GM21390 (cell line): Measurements from ENCODE around the gene PTTG1IP.
"Not testable (repeated sequence)": the region's sequence is repeated elsewhere in the genome, so short reads cannot be mapped to it uniquely, and the experiment has no call there.

Experiments used
- ATAC-seq: cut with Tn5 transposase; IDR thresholded peaks from one replicate; pipeline ENCODE4 v1.9.1; 2021; ENCODE audit not compliant: unreplicated experiment

PTTG1IP gene

GRCh38 chr21:44883250-44883649 is 9.8 kb upstream of the PTTG1IP start:
- no peak for ATAC-seq

DNA sequence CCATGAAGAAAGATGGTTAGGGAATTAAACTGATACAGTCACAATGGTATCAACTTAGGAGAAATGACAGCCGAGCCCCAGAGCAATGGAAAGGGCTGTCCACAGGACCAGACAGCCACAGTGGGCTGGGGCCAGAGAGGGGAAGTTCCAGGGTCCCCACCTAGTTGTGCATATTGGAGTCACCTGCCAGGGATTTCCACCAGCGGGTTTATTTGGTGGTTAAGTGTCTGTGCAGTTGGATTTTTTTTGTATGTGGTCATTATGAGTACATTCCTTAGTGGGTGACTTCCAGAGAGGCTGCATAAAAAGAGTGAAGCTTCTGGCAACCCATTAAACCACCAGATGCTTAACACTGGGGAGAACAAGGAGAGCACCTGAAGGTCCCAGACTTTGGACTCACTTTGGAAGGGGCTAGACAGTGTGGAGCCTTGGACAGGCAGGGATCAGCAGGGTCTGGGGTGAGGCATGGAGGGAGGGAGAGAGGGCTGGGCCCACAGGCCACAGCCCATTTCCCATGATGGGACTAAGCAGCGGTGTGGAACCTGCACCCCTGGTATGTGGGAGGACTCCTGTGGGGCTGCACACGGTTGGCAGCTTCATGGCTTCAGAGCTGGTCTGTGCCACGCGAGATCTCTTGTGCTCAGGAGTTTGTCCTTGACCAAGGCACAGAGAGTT is 7.8 kb upstream of the PTTG1IP start:
- ATAC-seq = no peak

- no peak for ATAC-seq
Measured at GRCh38 chr21:44880405-44881197, 7.1 kb upstream of the PTTG1IP start.

- not testable (repeated sequence) for ATAC-seq
Measured at GRCh38 chr21:44879238-44879637, 5.7 kb upstream of the PTTG1IP start.

GRCh38 chr21:44878053-44878982 is 4.8 kb upstream of the PTTG1IP start:
- ATAC-seq = no peak

DNA sequence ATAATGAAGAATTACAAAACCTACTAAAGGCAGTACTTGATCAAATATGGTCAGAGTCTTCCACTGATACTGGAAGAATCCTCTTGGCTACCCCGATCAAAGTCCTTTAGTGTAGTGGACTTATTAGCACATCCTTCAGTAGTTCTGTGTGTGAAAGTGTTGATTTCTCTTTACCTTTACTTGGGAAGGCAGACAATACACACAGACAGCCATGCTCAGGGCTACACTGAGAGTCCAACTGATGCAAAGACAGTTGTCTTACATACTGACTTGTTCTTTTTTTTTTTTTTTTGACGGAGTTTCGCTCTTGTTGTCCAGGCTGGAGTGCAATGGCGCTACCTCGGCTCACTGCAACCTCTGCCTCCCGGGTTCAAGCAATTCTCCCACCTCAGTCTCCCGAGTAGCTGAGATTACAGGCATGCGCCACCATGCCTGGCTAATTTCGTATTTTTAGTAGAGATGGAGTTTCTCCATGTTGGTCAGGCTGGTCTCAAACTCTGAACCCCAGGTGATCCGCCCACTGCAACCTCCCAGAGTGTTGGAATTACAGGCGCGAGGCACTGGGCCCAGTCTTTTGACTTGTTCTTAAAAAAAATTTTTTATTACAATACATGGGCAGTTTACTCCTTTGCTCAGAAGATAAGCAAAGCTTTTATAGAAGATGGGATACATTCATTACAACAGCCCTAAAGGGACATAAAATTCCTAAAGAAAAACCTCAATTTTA is 3.5 kb upstream of the PTTG1IP start:
- no peak for ATAC-seq

DNA sequence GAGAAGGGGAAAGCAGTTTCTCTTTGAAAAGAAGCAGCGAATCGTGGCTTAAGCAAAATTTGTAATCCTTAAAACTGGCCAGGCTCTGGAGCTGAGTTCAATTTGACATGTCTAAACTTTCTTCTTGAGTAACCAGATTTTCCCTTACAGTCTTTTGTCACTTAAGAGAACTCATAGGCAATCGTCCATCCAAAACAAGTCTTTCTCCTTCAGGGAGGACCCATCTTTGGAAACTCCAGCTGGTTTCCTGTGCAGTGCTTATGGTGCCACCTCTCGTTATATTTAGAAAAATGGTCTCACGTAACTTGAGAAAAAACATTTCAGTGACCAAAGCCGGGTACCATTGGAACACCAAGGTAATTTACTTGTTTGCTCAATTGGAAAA is 1.8 kb upstream of the PTTG1IP start:
- ATAC-seq = no peak

- no peak for ATAC-seq
Measured at GRCh38 chr21:44874497-44875315, 1.2 kb upstream of the PTTG1IP start.

GRCh38 chr21:44874240-44874496 is 678 bp upstream of the PTTG1IP start:
- ATAC-seq = no peak

DNA sequence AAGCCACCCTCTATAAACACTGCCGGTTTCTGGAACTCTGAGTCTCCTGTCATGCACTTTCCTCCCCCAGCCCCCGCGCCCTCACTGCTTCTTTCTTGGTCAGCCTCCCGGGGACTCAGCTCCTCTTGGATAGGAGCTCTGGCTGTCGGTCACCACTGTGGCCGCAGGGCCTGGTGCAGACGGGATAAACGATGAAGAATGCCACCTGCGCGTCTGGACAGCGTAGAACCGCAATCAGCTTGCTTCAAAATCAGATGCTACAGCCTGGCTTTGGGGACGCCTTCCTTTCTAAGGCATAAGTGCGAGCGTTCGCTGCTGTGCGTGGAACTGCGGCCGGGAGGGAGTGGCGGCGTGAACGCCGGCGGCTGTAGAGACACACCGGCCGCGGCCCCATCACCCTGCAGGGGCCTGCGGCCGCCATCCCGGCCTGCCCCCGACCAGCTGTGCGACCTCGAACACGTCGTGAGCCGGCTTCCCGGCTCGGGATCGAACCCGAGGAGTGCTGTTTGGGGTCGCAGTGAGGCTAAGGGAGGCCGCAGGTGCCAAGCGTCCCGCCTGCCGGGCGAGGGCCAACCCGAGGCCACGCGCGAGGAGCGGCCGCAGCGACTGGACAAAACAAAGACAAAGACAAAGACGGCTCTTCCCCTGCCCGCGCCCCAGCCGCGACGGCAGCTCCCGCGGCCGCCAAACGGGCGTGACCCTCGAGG is 688 bp downstream of the PTTG1IP start:
- ATAC-seq = peak; percentile 8

GRCh38 chr21:44872323-44872648 is 1.2 kb downstream of the PTTG1IP start:
- no peak for ATAC-seq

GRCh38 chr21:44871576-44872269 is 1.8 kb downstream of the PTTG1IP start:
- no peak for ATAC-seq

DNA sequence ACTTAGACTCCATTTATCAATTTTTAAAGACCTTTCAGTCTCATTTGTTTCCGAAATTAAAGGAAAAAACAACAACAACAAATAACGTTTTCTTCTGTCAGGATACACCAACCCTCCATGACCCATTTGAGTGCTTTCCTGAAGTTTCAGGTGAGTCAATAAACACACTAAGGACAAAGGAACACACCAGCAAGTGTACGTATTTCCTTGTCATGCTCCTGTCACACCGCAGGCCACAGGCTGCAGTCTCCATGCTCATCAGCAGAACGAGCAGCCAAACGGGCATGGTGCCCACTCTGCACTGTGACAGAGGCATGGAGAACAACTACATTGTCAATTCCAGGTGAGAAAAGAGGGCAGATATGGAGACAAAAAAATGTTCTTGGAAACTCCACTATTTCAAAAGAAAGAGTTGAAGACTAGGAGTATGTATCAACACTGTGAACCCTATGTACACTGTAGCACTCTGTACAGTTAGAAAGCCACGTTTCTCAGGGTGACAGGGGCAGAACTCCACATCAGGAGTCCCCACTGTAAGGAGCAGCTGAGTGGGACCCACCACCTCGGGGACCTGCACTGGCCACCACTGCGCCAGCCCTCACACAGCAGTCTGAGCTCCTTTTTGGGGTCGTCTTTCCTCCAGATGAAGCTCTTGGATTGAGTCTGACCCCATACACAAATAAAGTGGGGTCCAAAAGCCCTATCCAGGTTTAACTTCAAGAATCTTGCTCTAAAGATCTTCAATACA is 2.6 kb downstream of the PTTG1IP start:
- ATAC-seq = no peak

- no peak for ATAC-seq
Measured at GRCh38 chr21:44869781-44870747, 3.4 kb downstream of the PTTG1IP start.

GRCh38 chr21:44868707-44869106 is 4.8 kb downstream of the PTTG1IP start:
- ATAC-seq = no peak

GRCh38 chr21:44867999-44868700 is 5.3 kb downstream of the PTTG1IP start:
- ATAC-seq = no peak

DNA sequence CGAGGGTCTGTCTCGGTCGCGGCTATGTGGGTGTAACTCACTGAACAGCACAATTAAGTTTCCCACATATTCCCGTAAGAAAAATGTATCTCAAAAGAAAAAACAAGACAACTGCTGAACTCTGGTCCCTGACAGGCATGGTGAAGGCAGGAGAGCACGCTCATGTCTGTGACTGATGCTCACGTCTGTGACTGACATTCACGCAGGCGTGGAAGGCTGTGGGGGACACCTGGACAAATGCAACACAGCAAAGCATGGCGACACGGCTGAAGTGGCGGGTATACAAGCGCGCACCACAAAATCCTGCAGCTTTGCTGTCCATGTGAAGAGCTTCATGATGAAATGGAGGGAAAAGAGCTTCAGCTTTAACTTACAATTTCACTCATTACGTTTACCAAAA is 6.0 kb downstream of the PTTG1IP start:
- ATAC-seq = no peak
